Activated CD4-positive, alpha-beta T cell treated with anti-CD3 and anti-CD28 coated beads, Interleukin-2, Interleukin-4, amounts not matched to agents 100 ng/mL and 50 ng/mL, durations not matched to agents 16 hours and 8 hours (primary cell): ENCODE measurements around the gene HECW1.
"Not testable (repeated sequence)": the region's sequence is repeated elsewhere in the genome, so short reads cannot be mapped to it uniquely, and the experiment has no call there.

Experiments used
- DNase-seq: peaks from one replicate; pipeline ENCODE4 v3.0.0-alpha.2; 2020; ENCODE audit warnings: low spot score

The HECW1 gene

DNA sequence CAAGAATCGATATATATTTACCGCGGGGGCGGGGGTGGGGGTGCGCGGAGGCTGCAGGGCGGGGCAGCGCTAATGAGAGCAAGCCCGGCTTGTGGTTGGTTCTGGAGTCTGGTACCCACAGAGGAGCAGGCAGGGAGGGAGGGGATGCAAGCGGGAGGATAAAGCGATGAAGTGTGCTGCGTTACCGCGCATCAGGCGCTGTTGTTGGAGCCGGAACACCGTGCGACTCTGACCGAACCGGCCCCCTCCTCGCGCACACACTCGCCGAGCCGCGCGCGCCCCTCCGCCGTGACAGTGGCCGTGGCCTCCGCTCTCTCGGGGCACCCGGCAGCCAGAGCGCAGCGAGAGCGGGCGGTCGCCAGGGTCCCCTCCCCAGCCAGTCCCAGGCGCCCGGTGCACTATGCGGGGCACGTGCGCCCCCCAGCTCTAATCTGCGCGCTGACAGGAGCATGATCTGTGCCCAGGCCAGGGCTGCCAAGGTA, at the start of gene HECW1:
Gene HECW1 (plus strand): TSS at position 189 of the 482 bp plus-strand sequence. CDS start 131,259 bp downstream, outside the sequence.
- DNase-seq: no peak

DNA sequence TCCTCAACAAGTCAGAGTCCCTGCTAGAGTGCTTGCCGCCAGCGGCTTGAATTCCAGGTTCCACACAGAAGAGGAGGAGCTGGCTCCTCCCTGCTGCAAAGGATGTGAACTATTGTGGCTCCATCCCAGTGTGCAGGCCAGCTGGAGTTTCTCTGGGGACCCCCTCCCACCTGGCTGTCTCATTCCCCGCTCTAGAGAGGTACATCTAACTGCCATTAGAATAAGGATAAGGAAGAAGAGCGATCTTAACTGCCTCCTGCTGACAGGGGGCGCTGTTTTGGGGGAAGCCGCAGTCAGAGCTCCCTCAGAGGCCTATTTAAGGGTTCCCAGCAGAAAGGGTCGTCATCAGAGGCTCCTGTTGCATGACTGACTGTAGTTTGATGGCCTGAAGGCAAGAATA, 40.8 kb upstream of the HECW1 start:
- no peak for DNase-seq

DNA sequence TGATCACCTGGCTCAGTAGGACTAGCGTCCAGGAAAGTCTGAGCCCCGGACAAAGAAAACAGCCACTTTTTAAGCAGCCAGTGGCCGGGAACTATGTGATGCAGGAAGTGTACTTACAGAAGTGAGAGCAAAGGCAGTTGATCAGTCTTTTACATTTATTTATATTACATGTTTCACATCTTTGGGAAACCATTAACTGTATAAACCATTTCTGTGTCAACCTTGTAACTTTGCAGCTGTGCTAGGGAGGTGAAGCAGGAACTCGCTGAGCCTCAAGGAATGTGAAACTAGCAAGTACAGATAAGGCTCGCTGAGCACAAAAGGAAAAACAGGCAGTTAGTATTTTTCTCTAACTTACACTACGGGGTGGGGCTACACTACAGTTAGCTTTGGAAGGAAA, 39.9 kb upstream of the HECW1 start:
- DNase-seq: no peak

DNA sequence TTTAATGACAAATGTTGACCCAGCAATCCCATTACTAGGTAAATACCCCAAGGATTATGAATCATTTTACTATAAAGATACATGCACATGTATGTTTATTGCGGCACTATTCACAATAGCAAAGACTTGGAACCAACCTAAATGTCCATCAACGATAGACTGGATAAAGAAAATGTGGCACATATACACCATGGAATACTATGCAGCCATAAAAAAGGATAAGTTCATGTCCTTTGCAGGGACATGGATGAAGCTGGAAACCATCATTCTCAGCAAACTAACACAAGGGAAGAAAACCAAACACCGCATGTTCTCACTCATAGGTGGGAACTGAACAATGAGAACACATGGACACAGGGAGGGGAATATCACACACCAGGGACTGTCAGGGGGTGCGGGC, 38.6 kb upstream of the HECW1 start:
- DNase-seq: not testable (repeated sequence)

DNA sequence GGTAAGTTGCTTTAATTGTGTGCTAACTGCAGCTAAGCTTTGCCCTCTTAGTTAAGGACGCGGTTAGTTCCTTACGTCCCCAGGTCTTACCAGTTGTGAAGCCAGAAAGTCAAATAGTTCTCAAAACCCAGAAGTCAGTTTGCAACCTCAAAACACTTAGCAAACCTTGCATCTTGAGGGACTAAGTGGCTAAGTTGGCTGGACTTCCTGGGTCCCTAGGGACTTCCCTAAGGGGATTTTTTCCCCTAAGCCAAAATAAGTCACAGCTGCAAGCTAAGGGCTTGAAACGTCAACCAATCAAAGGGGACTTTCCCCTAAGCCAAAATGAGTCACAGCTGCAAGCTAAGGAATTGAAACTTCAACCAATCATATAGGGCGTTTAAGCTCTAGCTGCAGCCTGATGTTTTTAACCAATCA, 36.2 kb upstream of the HECW1 start:
- peak; percentile 52 for DNase-seq

DNA sequence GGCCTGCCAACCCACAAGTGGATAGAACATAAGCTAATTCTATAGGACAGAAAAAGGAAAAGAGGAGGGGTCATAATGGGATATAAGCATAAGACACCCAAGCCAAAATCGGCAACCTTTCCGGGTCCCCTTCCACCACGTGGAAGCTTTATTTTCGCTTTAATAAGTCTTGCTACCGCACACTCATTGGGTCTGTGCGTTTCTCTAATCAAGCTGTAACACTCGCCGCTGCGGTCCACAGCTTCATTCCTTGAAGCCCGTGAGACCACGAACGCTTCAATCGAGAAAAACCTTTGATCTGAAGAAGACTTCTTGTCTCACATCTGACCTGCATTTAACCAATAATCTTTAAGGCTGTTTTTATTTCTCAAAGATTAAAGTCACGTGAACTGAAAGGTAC, 35.8 kb upstream of the HECW1 start:
- no peak for DNase-seq

DNA sequence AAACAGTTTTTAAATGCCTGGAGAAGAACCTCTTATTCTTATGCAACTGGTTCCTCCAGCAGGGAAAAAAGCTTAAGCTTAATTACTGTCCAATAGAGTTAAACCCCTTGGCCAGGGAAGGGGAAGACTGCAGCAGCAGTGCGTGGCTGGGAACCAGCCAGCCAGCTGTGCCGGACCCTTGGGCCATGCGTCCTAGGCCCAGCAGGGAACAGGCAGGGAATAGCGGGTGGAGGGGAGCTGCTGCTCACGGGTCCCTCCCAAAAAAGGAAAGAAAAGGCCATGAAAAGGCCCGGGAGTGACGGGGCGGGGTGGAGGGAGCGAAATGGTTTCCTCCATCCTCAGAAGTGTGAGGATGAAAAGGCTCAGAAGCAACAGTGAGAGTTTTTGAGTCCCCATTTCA, 35.2 kb upstream of the HECW1 start:
- DNase-seq: no peak

DNA sequence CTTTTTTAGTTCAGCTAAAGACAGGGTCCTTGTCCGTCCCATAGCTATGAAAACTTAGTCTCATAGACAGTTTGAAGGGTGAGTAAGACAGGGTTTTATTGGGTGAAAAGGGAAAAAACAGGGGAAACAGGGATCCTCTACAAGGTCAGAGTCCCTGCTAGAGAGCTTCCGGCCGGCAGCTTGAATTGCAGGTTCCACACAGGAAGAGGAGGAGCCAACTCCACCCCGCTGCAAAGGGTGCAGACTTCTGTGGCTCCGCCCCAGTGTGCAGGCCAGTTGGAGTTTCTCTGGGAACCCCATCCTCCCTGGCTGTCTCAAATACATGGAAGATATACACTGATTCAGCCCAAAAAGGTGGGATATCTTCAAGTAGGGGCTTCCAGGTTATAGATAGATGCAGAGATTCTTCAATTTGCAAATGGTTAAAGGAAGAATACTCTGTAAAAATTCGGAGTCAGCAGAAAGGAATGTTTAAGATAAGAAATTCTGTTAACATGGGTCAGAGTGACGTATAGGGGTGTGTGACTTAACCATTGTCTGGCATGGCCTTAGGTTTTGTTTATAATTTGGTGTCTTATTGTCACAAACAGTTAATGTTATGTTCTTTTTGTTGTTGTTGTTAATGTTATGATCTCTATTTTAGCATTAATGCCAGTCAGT, 34.6 kb upstream of the HECW1 start:
- no peak for DNase-seq

DNA sequence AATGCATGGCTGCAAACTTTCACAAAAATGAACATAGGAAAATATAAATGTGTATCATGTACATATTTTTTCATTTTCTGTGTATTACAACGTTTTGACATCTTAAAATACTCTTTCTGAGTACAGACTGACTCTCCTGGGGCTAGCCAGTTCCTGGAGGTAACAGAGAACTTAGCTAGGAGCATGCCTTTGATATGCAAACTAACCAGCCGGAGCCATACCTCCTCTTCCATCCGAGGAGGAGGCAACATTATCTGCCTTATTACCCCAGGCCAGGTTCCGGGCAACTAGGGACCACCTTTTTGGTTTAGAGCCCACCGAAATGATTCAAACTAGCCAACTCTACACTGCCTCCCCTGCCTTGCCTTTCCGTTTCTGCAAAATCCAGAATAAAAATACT, 33.7 kb upstream of the HECW1 start:
- DNase-seq: no peak

DNA sequence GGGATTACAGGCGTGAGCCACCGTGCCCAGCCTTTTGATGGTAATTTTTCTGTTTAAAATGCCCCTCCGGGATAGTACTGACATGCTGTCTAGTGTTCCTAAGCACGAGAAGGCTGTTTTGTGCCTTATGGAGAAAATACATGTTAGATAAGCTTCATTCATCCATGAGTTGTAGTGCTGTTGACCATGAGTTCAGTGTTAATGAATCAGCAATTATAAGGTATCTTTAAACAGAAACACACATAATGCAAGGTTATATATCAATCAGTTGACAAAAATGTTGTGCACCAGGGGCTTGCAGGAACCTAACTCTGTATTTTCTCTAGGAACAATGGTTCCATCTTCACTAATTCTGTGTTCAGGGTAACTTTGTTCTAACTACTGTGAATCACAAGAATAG, 30.8 kb upstream of the HECW1 start:
- no peak for DNase-seq

DNA sequence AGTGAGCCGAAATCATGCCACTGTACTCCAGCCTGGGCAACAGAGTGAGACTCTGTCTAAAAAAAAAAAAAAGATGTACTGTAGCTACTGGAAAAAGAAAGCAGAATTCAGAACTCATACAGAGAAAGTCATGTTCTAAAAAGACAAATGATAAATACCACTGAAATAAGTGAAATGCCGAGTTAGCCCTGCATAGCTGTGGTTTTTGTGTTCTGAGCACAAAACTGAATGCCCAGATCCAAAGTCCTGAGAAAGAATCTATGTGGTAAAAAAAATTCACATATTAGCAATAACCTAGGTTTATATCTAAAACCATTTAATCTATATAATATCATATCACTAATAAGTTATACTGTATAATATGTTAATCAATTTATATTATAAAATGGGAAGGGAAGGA, 29.3 kb upstream of the HECW1 start:
- no peak for DNase-seq

DNA sequence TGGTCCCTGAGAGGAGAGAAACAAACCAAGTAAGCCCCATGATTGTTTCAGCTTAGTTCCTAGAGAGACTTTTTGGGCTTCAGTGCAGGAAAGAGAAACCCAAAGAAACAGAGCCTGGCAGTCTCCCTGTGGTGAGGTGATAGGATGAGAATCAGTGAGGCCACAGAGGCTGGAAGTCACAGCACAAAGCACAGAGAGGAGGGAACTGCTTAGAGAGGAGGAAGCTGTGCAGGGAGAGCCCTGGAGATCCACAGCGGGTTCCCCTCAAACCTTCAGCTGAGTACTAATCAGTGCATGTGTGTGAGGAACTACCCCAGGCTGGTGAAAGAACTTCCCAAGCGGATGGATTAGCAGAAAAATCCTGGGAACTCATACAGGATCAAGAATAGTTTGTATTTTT, 27.4 kb upstream of the HECW1 start:
- DNase-seq: no peak

DNA sequence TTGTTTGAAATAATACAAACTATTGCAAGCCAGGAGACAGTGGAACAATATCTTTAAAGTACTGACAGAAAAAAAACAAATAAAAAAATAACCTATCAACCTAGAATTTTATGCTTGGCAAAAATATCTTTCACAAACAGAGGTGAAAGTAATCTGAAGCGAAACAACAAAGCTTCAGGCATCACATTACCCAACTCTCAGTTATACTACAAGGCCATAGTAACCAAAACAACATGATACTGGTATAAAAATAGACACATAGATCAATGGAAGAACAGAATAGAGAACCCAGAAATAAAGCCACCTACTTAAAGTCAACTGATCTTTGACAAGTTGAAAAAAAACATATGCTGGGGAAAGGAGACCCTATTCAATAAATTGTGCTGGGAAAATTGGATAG, 26.5 kb upstream of the HECW1 start:
- DNase-seq: no peak

DNA sequence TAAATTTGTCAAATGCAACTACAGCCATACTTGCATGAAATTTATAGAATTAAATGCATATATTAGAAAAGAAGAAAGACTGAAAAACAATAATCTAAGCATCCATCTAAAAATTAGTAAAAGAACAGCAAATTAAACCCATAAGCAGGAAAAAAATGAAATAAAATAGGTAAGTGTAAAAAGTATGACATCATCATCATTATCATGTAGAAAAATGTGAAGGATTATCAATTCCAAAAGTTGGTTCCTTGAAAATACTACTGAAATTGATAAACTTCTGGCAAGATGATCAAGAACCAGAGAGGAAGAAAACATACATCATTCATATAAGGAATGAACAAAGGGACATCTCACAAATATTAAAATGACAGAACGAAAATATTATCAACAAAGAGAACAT, 19.6 kb upstream of the HECW1 start:
- DNase-seq: no peak

DNA sequence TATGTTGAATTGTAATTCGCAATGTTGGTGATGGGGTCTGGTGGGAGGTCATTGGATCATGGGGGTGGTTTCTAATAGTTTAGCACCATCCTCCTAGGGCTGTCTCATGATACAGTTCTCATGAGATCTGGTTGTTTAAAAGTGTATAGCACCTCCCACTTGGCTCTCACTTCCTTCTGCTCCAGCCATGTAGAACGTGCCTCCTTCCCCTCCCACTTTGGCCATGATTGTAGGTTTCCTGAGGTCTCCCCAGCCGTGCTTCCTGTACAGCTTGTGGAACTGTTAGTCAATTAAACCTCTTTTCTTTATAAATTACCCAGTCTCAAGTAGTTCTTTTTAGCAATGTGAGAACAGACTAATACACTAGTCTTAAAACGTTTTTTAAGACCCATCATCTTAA, 15.6 kb upstream of the HECW1 start:
- DNase-seq: no peak

DNA sequence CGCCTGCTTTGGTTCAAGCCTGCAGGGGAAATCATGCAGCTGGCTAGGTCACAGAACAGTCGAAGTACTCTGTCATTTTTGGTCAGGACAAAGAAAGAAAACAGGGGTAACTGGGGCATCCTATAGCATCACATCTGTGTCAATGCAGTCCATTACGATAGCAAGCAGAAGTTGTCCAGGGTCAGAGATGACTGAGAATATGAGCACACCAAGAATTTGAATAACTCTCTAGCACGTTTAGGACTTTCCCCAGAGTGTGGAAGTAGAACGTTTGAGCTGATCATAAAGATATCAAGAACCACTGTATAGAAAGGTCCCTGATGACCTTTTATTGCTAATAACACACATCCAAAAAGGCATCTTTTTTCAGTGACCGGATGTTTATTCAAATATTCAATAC, 12.7 kb upstream of the HECW1 start:
- DNase-seq: no peak

DNA sequence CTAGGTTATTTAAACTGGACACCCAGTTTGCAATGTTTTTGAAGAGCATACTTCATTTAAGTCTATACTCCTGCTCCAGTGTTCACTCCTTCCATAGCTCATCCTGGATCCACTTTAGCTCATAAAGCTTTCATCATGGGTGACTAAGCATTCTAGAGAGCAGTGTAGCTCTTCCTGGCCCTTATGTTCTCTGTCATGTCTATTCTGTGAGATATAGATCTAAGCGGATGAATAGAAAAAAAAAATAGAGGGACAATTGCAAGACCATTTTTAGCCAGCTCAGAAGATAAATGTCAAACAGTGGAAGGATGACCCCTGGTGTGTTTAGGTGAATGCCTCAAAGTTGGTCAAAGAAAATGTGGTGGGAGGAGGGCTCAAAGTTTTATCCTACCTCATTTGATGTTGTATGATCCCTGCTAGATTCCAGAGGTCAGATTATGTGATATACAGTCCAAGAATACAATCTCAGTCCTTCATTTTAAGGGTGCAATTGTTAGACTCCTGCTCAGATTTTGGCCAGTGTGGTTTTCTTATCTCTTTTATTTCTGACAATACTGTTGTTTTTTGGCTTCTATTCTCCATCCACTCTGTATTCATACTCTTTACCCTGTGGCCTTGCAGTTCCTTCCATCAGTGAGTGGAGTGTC, 7.5 kb upstream of the HECW1 start:
- no peak for DNase-seq

DNA sequence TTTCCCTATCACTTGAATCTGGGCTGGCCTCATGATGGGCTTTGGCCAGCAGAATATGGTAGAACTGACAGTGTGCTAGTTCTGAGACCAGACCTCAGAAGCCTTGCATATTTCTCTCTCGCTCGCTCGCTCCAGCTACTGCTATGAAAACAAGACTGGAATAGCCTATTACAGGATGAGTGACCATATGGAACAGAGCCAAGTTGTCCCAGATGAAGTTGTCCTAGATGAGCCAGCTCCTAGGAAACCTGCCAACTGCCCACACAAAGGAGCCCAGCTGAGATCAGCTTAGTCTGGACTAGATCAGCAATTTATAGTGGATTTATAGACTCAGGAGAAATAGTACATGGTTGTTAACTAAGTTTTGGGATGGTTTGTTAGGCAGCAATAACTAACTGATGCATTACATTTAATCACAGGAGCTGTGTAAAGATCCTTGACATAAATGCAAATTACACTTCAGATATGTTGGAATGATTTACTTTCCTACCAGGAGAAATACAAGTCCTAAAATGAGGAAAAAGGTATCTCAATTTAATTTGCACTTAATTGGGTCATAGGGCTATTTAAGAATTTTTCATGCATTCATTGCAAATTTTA, 6.8 kb upstream of the HECW1 start:
- no peak for DNase-seq

DNA sequence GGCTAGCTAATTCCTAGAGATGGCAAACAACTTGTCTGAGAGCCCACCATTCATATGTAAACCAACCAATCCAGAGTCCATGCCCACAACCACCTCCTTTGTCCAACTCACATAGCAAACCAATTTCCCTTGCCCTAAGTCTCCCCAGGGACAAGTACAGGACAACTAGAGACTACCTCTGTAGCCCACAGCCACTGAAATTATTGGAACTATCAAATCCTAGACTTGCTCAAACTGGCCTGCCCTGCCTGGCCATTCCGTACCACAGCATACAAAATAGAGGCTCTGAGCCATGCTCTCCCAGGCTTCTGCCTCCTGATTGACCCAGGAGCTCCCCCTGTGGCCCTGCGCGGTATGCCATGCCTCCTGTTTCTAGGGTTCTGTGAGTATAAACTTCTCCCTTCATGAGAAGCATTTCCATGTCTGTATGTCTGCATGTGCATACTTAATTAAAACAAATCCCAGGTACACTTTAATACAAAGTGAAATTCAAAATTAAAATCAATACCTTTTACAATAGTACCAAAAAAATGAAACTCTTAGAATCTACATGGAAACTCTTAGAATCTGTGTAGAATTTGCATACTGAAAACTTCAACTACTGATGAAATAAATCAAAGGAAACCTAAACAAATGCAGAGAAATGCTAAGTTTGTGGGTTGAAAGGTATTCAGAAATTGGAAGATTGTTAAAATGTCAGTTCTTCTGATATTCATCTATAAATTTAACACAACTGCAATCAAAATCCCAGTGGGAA, 4.0 kb upstream of the HECW1 start:
- DNase-seq: peak; percentile 53

DNA sequence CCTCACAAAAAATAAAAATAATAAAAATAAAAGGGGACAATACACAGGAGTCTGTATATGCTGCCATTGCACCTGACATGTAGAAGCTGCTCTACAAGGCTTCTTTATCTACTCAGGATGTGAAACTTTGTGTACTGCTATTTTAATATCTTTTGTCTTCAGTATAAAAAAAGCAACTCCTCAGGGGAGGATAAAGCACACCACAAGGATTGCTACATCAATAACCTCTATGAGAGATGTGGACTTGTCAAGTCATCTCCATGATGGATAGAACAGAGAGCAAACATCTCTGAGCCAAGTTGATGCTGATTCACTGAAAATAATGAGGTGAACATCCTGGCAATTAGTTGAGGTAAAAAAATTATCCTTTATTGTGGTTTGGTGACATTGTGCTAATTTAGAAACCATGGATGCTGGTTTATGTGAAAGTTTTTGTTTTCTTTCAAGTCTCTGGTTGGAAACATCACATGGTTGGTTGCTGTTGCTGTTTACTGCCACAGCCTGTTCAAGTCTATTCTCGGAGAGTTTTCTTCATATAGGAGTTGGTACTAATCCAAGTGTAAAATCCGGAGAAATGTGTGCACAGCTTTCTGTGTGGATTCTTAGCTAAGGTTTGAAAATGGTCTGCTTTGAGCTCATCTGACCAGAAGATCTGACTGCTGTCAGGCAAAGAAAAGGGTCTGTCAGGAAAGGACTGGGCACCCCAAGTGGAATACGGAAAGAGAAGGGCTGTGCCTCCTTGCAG, 1.5 kb upstream of the HECW1 start:
- no peak for DNase-seq

DNA sequence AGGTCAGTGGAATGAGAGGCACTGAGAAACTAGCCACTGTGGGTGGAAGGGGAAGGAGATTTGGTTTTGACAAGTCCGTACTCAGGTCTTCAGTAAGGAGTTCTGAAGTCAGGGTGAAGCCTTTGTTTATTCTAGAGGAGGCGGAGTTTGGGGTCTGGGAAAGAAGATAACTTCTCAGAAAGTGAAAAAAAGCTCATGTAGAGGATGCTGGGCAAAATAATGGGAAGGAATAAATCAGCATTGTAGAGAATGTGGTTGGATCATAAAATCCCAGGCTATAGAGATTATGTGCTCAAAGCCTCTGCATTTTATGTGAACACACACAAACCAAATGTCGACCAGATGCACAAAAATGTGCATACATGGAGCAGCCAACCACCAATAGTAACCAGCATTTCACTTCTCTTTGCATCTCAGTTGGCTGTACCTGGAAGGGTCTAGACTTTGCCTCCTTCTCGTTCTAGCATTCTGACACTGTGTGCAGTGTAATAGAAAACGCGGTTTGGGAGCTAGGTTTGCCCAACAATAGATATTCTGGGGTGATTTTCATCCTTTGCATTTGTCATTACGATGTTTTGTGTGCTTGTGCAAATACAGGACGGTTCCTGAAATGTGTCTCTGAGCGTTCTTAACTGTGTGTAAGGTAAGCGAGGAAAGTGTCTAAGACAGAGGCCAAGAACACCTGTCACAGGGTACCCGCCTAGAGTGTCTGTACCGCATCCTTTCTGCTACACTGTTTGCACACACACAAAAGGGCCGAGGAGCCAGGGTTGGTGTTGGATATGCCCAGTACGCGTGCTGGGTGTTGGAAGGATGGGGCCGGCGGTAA, 603 bp upstream of the HECW1 start:
- no peak for DNase-seq
